ENCODE measurements around the gene GTPBP6. TPM values are rescaled to one million over a fixed set of nuclear protein-coding genes. Genes with fewer than 3 reads are reported as not detected.

Gene GTPBP6
- total and polyA plus RNA-seq, 2 donors (not counting 3 experiments of a cell fraction or from before 2014, with no cell fraction given), result 39.1 to 63.5 TPM

GRCh38 chrX:261919-262352, 56.7 kb downstream of the GTPBP6 start:
- H2AFZ ChIP-seq (ENCODE audit: low read depth, low read length), result no peak overlapping the region
- no peaks in the 10 kb centered on the region for H3K9me3 ChIP-seq (replicated peaks; ENCODE audit: control insufficient read depth, insufficient read depth, low read length)
- no peaks in the 10 kb centered on the region for H4K20me1 ChIP-seq (replicated peaks; ENCODE audit: control insufficient read depth, extremely low read depth, insufficient read depth, low read length)
- H3K79me2 ChIP-seq (ENCODE audit: control insufficient read depth, insufficient read depth, low read length), result no peaks in the 10 kb centered on the region
- no peak overlapping the region for H3K27ac ChIP-seq (ENCODE audit: insufficient read depth, low read depth, low read length)
- dilution Hi-C loops (cut with MboI; ENCODE audit: extremely low pct_ligation_motif_present, low sequenced_read_pairs), result no loop called here
- no peak for TF ChIP-seq FOS (IDR thresholded peaks at IDR 0.05; ENCODE audit: borderline replicate concordance, insufficient read depth, low read length)
- TF ChIP-seq POLR2A (IDR thresholded peaks at IDR 0.05; ENCODE audit: low read depth, low read length), result no peak
- TF ChIP-seq MYC (IDR thresholded peaks at IDR 0.05; ENCODE audit: low read depth, low read length), result no peak
- TF ChIP-seq MAX (IDR thresholded peaks at IDR 0.05; ENCODE audit: insufficient read depth, insufficient read length), result no peak
- TF ChIP-seq EZH2 (IDR thresholded peaks at IDR 0.05; ENCODE audit: borderline replicate concordance, low read depth, low read length, severe bottlenecking), result no peak
- TF ChIP-seq GATA2 (IDR thresholded peaks at IDR 0.05; ENCODE audit: insufficient read depth, insufficient read length, low read depth, low read length), result no peak
- TF ChIP-seq JUN (IDR thresholded peaks at IDR 0.05; ENCODE audit: borderline replicate concordance, insufficient read depth, insufficient read length, low read depth), result no peak
- no peak for TF ChIP-seq CTCF (IDR thresholded peaks at IDR 0.05; ENCODE audit: extremely low read depth in 1 of 2, insufficient read depth in 1 of 2, low read depth in 1 of 2, low read length in 2 of 2)
- TF ChIP-seq POLR2AphosphoS5 (IDR thresholded peaks at IDR 0.05; ENCODE audit: insufficient read depth, low read depth, low read length), result no peak
- POLR2A ChIA-PET, result no interaction called here
- no peak overlapping the region for H3K4me3 ChIP-seq (replicated peaks in 1 of 3; ENCODE audit: insufficient read depth in 1 of 3, low read depth in 1 of 3, low read length in 3 of 3)
- CTCF ChIA-PET, result no interaction called here
- no peak overlapping the region for H3K4me2 ChIP-seq (ENCODE audit: insufficient read depth, low read length)
- DNase-seq (ENCODE audit: low read depth, low spot score) (no peak), FAIRE-seq (no peak)
- intact Hi-C loops (cut with micrococcal nuclease), result no loop called here
- H3K36me3 ChIP-seq (ENCODE audit: control insufficient read depth in 2 of 2, extremely low read depth in 1 of 2, insufficient read depth in 2 of 2, low read length in 2 of 2), result no peaks in the 10 kb centered on the region
- BruUV-seq (replicated peaks), result no TSS peak
- no peak overlapping the region for H3K9ac ChIP-seq (replicated peaks; ENCODE audit: extremely low read depth, insufficient read depth, low read length)
- H3K9me1 ChIP-seq (replicated peaks; ENCODE audit: control insufficient read depth, extremely low read depth, insufficient read depth, low read length), result no peaks in the 10 kb centered on the region
- no peaks in the 10 kb centered on the region for H3K27me3 ChIP-seq (ENCODE audit: control insufficient read depth in 2 of 2, insufficient read depth in 2 of 2, low read length in 2 of 2)
- no peaks in the 10 kb centered on the region for H3K4me1 ChIP-seq (ENCODE audit: control insufficient read depth, extremely low read depth, insufficient read depth, low read length)
